Astrocyte (in vitro differentiated cells and primary cell): ENCODE results near the gene DCHS1. TPM values are rescaled to one million over a fixed set of nuclear protein-coding genes. Genes with fewer than 3 reads are reported as not detected.

ENCODE experiments used
- DNase-seq: peaks from one replicate; pipeline ENCODE4 v3.0.0-alpha.2; 2010; ENCODE audit warnings: low read depth
- FAIRE-seq: peaks from 2 replicates; lab custom pipeline; 2011; peaks lifted over from hg19 to GRCh38; lab: Jason Lieb, UNC
- H2AFZ ChIP-seq: 2 replicates; pipeline ENCODE4 v1.6.0; 2012; ENCODE audit warnings: low read depth, low read length, inconsistent platforms
- H3K27ac ChIP-seq: 2 replicates; pipeline ENCODE4 v1.5.1; 2011; ENCODE audit warnings: low read depth, low read length, inconsistent platforms
- H3K27me3 ChIP-seq: 2 replicates; pipeline ENCODE4 v1.6.0; 2011; ENCODE audit warnings: low read length, inconsistent platforms; ENCODE audit not compliant: insufficient read depth
- H3K36me3 ChIP-seq: 2 replicates; pipeline ENCODE4 v1.5.1; 2011; ENCODE audit warnings: low read length, inconsistent platforms; ENCODE audit not compliant: insufficient read depth
- H3K4me1 ChIP-seq: 2 replicates; pipeline ENCODE4 v1.5.1; 2011; ENCODE audit warnings: low read length, inconsistent platforms; ENCODE audit not compliant: insufficient read depth
- H3K4me2 ChIP-seq: 2 replicates; pipeline ENCODE4 v1.6.0; 2012; ENCODE audit warnings: low read length, inconsistent platforms
- H3K4me3 ChIP-seq: 2 replicates; pipeline ENCODE4 v1.5.1; 2011; ENCODE audit warnings: low read depth, mild to moderate bottlenecking, low read length, inconsistent platforms; ENCODE audit not compliant: insufficient read depth
- H3K79me2 ChIP-seq: 2 replicates; pipeline ENCODE4 v1.6.0; 2012; ENCODE audit warnings: mild to moderate bottlenecking, low read length, inconsistent platforms; ENCODE audit not compliant: insufficient read depth
- H3K9ac ChIP-seq: 2 replicates; pipeline ENCODE4 v1.6.0; 2012; ENCODE audit warnings: mild to moderate bottlenecking, low read length, inconsistent platforms
- H3K9me3 ChIP-seq: 2 replicates; pipeline ENCODE4 v1.5.1; 2012; ENCODE audit warnings: low read depth, mild to moderate bottlenecking, low read length, inconsistent platforms; ENCODE audit not compliant: insufficient read depth
- H4K20me1 ChIP-seq: 2 replicates; pipeline ENCODE4 v1.6.0; 2012; ENCODE audit warnings: low read length, inconsistent platforms; ENCODE audit not compliant: insufficient read depth
- H3K27ac Mint-ChIP-seq: one replicate; pipeline ENCODE4 v1.8.0; 2021; ENCODE audit warnings: mild to moderate bottlenecking, mixed read lengths; ENCODE audit not compliant: unreplicated experiment
- H3K27me3 Mint-ChIP-seq: one replicate; pipeline ENCODE4 v1.8.0; 2021; ENCODE audit warnings: low read depth, mixed read lengths; ENCODE audit not compliant: unreplicated experiment
- H3K36me3 Mint-ChIP-seq: one replicate; pipeline ENCODE4 v1.8.0; 2021; ENCODE audit warnings: low read depth, mixed read lengths; ENCODE audit not compliant: unreplicated experiment
- H3K4me1 Mint-ChIP-seq: one replicate; pipeline ENCODE4 v1.8.0; 2021; ENCODE audit warnings: low read depth, mixed read lengths; ENCODE audit not compliant: unreplicated experiment
- H3K4me3 Mint-ChIP-seq: one replicate; pipeline ENCODE4 v1.8.0; 2021; ENCODE audit warnings: mild to moderate bottlenecking, moderate library complexity, mixed read lengths; ENCODE audit not compliant: unreplicated experiment
- H3K9me3 Mint-ChIP-seq: one replicate; pipeline ENCODE4 v1.8.0; 2021; ENCODE audit warnings: mild to moderate bottlenecking, mixed read lengths; ENCODE audit not compliant: unreplicated experiment
- EZH2 ChIP-seq: IDR thresholded peaks from 2 replicates; pipeline ENCODE4 v1.6.1; 2012; ENCODE audit warnings: mild to moderate bottlenecking, low read length, inconsistent platforms; ENCODE audit not compliant: insufficient read depth
- total RNA-seq: library from RNA; stranded (reverse); gene quantifications from 2 replicates; pipeline ENCODE4 v1.2.1, GENCODE V29; 2021
- TF ChIP-seq, protein P1 (sequence below): IDR thresholded peaks from 2 replicates; pipeline ENCODE4 v1.5.1; 2011; ENCODE audit warnings: low read depth, mild to moderate bottlenecking, inconsistent platforms, low read length, moderate library complexity; ENCODE audit not compliant: insufficient read depth

The DCHS1 gene
- total RNA-seq, 1 donor from 2014 or later: 8.4 TPM

DNA sequence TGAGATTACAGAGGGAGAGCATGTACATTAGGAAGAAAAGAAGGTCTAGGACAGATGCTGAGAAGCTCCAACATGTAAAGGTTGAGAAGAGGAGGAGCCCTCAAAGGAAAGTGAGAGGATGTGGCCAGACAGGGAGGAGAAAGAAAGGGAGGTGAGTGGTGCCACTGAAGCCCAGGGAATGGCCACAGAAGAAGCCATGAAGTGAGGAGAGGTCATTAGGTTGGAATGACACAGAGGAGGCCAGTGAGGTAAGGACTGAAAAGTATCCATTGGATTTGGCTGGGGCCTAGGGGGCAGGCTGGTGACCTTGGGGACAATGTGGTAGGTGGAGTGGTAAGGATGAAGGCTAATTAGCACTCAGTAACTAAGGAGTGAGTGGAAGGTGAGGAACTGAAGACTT lies 3.0 kb upstream of the DCHS1 start:
- Mint-ChIP-seq H3K4me3 (no peak overlapping the region), H3K27me3 (peaks cover 8% of the 10 kb centered on the region), H3K9me3 (no peaks in the 10 kb centered on the region), H3K36me3 (no peaks in the 10 kb centered on the region), H3K27ac (no peak overlapping the region), H3K4me1 (peaks cover 3% of the 10 kb centered on the region)
- H3K9me3 ChIP-seq: no peaks in the 10 kb centered on the region
- H3K27me3 ChIP-seq: peaks cover 15% of the 10 kb centered on the region
- H3K4me2 ChIP-seq: no peak overlapping the region
- TF ChIP-seq, protein P1, sequence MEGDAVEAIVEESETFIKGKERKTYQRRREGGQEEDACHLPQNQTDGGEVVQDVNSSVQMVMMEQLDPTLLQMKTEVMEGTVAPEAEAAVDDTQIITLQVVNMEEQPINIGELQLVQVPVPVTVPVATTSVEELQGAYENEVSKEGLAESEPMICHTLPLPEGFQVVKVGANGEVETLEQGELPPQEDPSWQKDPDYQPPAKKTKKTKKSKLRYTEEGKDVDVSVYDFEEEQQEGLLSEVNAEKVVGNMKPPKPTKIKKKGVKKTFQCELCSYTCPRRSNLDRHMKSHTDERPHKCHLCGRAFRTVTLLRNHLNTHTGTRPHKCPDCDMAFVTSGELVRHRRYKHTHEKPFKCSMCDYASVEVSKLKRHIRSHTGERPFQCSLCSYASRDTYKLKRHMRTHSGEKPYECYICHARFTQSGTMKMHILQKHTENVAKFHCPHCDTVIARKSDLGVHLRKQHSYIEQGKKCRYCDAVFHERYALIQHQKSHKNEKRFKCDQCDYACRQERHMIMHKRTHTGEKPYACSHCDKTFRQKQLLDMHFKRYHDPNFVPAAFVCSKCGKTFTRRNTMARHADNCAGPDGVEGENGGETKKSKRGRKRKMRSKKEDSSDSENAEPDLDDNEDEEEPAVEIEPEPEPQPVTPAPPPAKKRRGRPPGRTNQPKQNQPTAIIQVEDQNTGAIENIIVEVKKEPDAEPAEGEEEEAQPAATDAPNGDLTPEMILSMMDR: no peak
- TF ChIP-seq EZH2: no peak
- no peak overlapping the region for H3K9ac ChIP-seq
- no peak overlapping the region for H2AFZ ChIP-seq
- no peaks in the 10 kb centered on the region for H3K36me3 ChIP-seq
- FAIRE-seq: no peak
- no peaks in the 10 kb centered on the region for H4K20me1 ChIP-seq
- H3K79me2 ChIP-seq: no peaks in the 10 kb centered on the region
- no peak for DNase-seq
- H3K4me3 ChIP-seq: no peak overlapping the region
- H3K27ac ChIP-seq: no peak overlapping the region
- H3K4me1 ChIP-seq: no peaks in the 10 kb centered on the region

DNA sequence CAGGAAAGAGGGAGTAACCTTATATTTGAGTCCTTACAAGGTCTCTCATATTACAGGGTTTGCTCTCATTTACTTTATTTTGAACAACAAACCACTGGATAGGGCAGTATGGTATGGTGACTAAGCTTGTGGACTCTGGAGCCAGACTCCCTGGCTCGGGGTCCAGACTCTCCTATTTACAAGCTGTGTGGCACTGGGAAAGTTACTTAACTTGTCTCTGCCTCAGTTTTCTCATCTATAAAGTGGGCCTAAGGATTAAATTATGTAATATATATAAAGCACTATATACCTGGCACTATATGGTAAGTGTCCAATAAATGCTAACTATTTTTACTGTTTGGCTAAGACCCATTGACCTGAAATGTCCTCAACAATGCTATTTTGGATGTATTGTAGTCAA lies 1.7 kb upstream of the DCHS1 start:
- Histone ChIP-seq H3K9ac (no peak overlapping the region), H3K79me2 (no peaks in the 10 kb centered on the region), H3K27ac (no peak overlapping the region), H3K4me1 (no peaks in the 10 kb centered on the region), H4K20me1 (peaks cover 6% of the 10 kb centered on the region), H3K27me3 (peaks cover 24% of the 10 kb centered on the region), H2AFZ (no peak overlapping the region), H3K36me3 (no peaks in the 10 kb centered on the region), H3K9me3 (no peaks in the 10 kb centered on the region), H3K4me2 (no peak overlapping the region), H3K4me3 (no peak overlapping the region)
- no peaks in the 10 kb centered on the region for H3K4me1 Mint-ChIP-seq
- H3K9me3 Mint-ChIP-seq: no peaks in the 10 kb centered on the region
- DNase-seq: no peak
- peaks cover 8% of the 10 kb centered on the region for H3K27me3 Mint-ChIP-seq
- H3K27ac Mint-ChIP-seq: no peak overlapping the region
- no peaks in the 10 kb centered on the region for H3K36me3 Mint-ChIP-seq
- no peak for TF ChIP-seq EZH2
- TF ChIP-seq, protein P1: no peak
- no peak for FAIRE-seq
- no peak overlapping the region for H3K4me3 Mint-ChIP-seq

DNA sequence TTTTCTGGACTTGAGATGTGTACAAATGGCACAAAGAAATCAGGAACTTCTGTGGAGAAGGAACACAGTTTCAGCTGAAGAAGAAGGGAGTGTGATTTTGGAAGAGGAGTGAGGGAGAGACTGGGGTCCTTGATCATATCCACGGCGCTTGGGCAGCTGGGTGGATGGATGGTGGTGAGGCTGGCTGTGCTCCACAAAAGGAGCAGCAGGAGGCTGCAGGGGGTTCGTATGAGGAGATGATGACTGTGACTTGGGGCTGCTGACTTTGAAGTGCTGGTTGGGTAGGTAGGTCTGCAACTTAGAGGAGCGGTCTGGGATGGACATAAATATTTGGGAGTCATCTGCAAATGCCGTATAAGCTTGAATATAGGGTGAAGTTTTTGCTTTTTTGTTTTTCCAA lies 1.3 kb upstream of the DCHS1 start:
- Histone ChIP-seq H3K4me3 (no peak overlapping the region), H3K79me2 (no peaks in the 10 kb centered on the region), H2AFZ (no peak overlapping the region), H3K36me3 (no peaks in the 10 kb centered on the region), H3K4me1 (no peaks in the 10 kb centered on the region), H3K27me3 (peaks cover 28% of the 10 kb centered on the region), H3K27ac (no peak overlapping the region), H3K9ac (no peak overlapping the region), H4K20me1 (peaks cover 6% of the 10 kb centered on the region), H3K4me2 (no peak overlapping the region), H3K9me3 (no peaks in the 10 kb centered on the region)
- Mint-ChIP-seq H3K36me3 (no peaks in the 10 kb centered on the region), H3K27me3 (peaks cover 8% of the 10 kb centered on the region), H3K27ac (no peak overlapping the region), H3K4me1 (no peaks in the 10 kb centered on the region), H3K4me3 (no peak overlapping the region), H3K9me3 (no peaks in the 10 kb centered on the region)
- TF ChIP-seq, protein P1: no peak
- TF ChIP-seq EZH2: no peak
- FAIRE-seq: no peak
- no peak for DNase-seq
